SU-DHL-6 (cell line): ENCODE data around the gene NEGR1.

Source experiments
- EZH2phosphoT487 ChIP-seq: fragments of 200-600 bp; sonication (generic), shearing (Covaris generic); conservative IDR thresholded peaks from 2 replicates; pipeline ENCODE4 v1.6.1; 2018; ENCODE audit warnings: mild to moderate bottlenecking, antibody characterized with exemption, low read length, moderate library complexity, mixed read lengths
- TF ChIP-seq, protein P1 (sequence below): fragments of 200-600 bp; sonication (generic); IDR thresholded peaks from one replicate; pipeline ENCODE4 v1.5.1; 2017; ENCODE audit warnings: antibody characterized with exemption, mild to moderate bottlenecking, low read length, moderate library complexity; ENCODE audit not compliant: insufficient read depth, poor library complexity, severe bottlenecking

DNA sequence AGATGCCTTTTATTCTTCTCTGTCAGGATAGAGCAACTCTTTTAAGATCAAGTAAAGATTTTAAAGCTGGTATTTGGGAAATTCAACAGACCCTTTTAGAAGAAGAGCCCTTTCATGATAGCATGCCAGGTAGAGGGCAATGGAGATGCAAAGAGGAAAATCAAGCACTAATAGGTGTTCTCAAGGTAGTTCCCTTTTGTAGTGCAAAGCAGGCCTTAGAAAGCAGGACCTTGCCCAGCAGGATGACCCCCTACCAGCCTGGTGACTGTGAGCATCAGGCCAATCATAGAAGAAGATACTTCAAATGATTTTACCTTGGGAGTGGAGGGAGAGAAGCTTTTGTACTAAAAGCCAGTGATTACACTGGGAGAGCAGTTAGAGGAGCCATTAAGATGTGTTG lies 820.1 kb downstream of the NEGR1 start:
- TF ChIP-seq, protein P1, sequence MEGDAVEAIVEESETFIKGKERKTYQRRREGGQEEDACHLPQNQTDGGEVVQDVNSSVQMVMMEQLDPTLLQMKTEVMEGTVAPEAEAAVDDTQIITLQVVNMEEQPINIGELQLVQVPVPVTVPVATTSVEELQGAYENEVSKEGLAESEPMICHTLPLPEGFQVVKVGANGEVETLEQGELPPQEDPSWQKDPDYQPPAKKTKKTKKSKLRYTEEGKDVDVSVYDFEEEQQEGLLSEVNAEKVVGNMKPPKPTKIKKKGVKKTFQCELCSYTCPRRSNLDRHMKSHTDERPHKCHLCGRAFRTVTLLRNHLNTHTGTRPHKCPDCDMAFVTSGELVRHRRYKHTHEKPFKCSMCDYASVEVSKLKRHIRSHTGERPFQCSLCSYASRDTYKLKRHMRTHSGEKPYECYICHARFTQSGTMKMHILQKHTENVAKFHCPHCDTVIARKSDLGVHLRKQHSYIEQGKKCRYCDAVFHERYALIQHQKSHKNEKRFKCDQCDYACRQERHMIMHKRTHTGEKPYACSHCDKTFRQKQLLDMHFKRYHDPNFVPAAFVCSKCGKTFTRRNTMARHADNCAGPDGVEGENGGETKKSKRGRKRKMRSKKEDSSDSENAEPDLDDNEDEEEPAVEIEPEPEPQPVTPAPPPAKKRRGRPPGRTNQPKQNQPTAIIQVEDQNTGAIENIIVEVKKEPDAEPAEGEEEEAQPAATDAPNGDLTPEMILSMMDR = no peak
- no peak for TF ChIP-seq EZH2phosphoT487
